ENCODE results near the gene WRNIP1. TPM values are rescaled to one million over a fixed set of nuclear protein-coding genes. Genes with fewer than 3 reads are reported as not detected.
A peak's percentile ranks its signal among the peaks of the same experiment; 100 is the strongest.

WRNIP1 gene
- total RNA-seq, 1 donor from 2014 or later = 50.1 TPM

DNA sequence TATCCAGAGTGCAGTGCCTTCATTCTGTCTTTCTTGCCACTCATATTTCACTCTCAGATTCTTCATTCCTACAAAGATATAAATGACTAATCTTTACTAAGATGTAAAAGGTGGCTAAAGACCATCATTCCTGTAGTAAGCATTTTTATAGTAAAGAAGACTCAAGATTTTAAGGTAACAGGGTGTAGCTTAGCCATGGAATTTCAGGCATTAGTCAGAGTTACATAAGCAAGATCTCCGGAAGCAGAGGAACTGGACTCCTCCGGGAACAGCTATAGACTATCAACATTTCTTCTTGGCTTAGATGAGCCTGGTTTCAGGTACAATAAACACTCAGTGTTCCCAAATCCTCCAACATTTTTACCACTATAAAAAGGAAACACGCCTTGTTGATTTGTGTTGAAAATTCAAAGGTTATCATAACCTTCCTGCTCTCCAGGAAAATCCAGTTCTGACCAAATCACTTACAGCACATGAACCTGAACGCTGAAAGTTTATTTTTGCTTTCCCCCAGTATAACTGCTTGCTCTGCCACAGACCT, 52.8 kb downstream of the WRNIP1 start:
- Histone ChIP-seq H3K4me3 (no peak overlapping the region), H3K27ac (peak overlapping the region; percentile 36)

DNA sequence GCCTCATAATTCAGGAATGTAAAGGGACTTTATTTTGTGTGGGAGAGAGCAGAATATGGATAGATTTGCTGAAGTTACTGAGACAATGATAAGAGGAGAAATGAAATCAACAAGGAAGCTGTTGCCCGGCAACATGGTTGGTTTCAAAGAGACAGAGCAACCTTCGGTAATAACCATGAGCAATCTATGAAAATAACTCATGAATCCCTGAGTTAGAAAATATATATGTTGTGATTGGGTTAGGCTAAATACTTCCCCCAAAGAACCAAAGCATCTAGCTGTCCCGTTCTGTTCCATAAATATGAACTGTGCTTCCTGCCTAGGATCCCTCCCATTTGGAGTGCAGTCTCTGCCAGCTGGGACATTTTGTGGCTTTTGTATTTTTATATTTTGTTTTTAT, 53.4 kb downstream of the WRNIP1 start:
- Histone ChIP-seq H3K27ac (peak overlapping the region; percentile 36), H3K4me3 (no peak overlapping the region), H3K4me1 (peaks cover 26% of the 10 kb centered on the region)

More for the DNA sequence above, 52.8 kb downstream of the WRNIP1 start:
- no peak for TF ChIP-seq POLR2A (IDR thresholded peaks at IDR 0.05)
- TF ChIP-seq POLR2AphosphoS5 (IDR thresholded peaks at IDR 0.05; ENCODE audit: insufficient read depth in 1 of 2, low read depth in 1 of 2) = peak in 1 of 2 donors; percentile 77
- Histone ChIP-seq H3K36me3 (no peaks in the 10 kb centered on the region), H3K9me3 (peaks cover 10% of the 10 kb centered on the region), H3K27me3 (no peaks in the 10 kb centered on the region), H3K4me1 (peaks cover 26% of the 10 kb centered on the region)
- DNase-seq (ENCODE audit: extremely low spot score in 2 of 2) = no peak
- intact Hi-C loops (cut with DNase I) = no loop called here

DNA sequence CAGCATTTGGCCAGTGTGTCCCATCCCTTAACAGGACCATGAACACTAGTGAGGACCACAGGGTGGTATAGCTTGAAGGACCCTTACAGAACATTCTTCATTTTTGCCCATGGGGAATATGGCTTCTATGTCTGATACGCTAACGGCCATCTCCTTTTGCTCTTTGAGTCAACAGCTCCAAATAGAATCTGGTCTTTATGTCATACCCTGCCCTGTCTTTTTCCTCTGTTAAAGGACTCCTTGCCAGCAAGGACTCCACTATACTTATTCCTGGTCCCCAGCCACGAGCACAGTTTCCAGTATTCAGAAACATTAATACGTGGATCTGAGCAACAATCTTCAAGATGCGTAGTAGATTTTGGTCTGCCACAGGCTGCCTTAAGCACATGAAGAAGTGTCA, 53.9 kb downstream of the WRNIP1 start:
- peaks cover 26% of the 10 kb centered on the region for H3K4me1 ChIP-seq
- H3K9me3 ChIP-seq = peaks cover 10% of the 10 kb centered on the region
- no peak for TF ChIP-seq POLR2A (IDR thresholded peaks at IDR 0.05)
- TF ChIP-seq, protein P1, sequence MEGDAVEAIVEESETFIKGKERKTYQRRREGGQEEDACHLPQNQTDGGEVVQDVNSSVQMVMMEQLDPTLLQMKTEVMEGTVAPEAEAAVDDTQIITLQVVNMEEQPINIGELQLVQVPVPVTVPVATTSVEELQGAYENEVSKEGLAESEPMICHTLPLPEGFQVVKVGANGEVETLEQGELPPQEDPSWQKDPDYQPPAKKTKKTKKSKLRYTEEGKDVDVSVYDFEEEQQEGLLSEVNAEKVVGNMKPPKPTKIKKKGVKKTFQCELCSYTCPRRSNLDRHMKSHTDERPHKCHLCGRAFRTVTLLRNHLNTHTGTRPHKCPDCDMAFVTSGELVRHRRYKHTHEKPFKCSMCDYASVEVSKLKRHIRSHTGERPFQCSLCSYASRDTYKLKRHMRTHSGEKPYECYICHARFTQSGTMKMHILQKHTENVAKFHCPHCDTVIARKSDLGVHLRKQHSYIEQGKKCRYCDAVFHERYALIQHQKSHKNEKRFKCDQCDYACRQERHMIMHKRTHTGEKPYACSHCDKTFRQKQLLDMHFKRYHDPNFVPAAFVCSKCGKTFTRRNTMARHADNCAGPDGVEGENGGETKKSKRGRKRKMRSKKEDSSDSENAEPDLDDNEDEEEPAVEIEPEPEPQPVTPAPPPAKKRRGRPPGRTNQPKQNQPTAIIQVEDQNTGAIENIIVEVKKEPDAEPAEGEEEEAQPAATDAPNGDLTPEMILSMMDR (IDR thresholded peaks at IDR 0.05) = no peak
- TF ChIP-seq POLR2AphosphoS5 (IDR thresholded peaks at IDR 0.05; ENCODE audit: insufficient read depth in 1 of 2, low read depth in 1 of 2) = no peak
- intact Hi-C loops (cut with DNase I) = no loop called here
- peak overlapping the region; percentile 36 for H3K27ac ChIP-seq
- DNase-seq (ENCODE audit: extremely low spot score in 2 of 2) = no peak
- no peaks in the 10 kb centered on the region for H3K27me3 ChIP-seq
- no peaks in the 10 kb centered on the region for H3K36me3 ChIP-seq
- H3K4me3 ChIP-seq = no peak overlapping the region

More for the DNA sequence above, 53.4 kb downstream of the WRNIP1 start:
- Histone ChIP-seq H3K36me3 (no peaks in the 10 kb centered on the region), H3K27me3 (no peaks in the 10 kb centered on the region), H3K9me3 (peaks cover 10% of the 10 kb centered on the region)
- intact Hi-C loops (cut with DNase I) = no loop called here
- DNase-seq (ENCODE audit: extremely low spot score in 2 of 2) = no peak
- TF ChIP-seq POLR2AphosphoS5 (IDR thresholded peaks at IDR 0.05; ENCODE audit: insufficient read depth in 1 of 2, low read depth in 1 of 2) (no peak), POLR2A (IDR thresholded peaks at IDR 0.05) (no peak)
- TF ChIP-seq, protein P1 (IDR thresholded peaks at IDR 0.05) = no peak

DNA sequence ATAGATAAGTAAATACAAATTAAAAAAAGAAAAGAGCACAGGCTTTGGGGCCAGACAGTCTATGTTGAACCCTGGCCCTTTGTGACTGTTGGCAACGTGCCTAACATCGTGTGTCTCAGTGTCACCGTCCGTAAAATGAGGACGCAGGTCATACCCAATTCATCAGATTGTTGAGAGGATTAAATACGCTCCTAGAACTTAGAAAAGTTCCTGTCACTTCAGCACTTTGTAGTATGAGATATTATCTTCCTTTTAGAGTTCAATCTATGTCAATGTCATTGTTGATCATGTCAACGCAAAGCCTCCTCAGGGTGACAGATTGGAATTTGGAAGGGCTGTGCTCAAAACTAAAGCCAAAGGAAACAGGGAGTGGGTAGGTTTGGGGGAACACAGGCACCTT, 54.8 kb downstream of the WRNIP1 start:
- DNase-seq (ENCODE audit: extremely low spot score in 2 of 2) = no peak
- Histone ChIP-seq H3K4me3 (no peak overlapping the region), H3K36me3 (no peaks in the 10 kb centered on the region), H3K27ac (no peak overlapping the region), H3K27me3 (no peaks in the 10 kb centered on the region), H3K9me3 (peaks cover 10% of the 10 kb centered on the region), H3K4me1 (peaks cover 26% of the 10 kb centered on the region)
- no peak for TF ChIP-seq POLR2AphosphoS5 (IDR thresholded peaks at IDR 0.05; ENCODE audit: insufficient read depth in 1 of 2, low read depth in 1 of 2)
- TF ChIP-seq, protein P1 (IDR thresholded peaks at IDR 0.05) = no peak
- no peak for TF ChIP-seq POLR2A (IDR thresholded peaks at IDR 0.05)
- intact Hi-C loops (cut with DNase I) = no loop called here

DNA sequence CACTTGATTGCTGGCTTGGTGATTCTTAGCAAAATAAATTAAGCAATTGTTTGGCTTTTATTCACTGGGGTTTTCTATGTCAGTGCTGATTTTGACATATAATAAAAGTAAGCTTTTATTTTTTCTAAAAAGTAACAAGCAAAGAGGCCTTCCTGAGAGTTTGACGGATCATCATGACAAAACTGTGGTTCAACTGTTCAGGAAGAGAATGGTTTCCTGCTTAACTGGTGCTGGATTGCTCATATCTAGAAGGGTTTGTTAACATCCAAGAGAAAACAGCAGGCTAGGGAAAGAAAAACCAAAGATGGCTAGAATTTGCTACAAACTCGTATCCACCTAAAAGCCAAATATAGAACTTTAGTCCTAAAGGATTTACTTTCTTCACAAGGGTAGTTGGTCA, 55.2 kb downstream of the WRNIP1 start:
- H3K4me1 ChIP-seq = peaks cover 26% of the 10 kb centered on the region
- no peak for DNase-seq (ENCODE audit: extremely low spot score in 2 of 2)
- intact Hi-C loops (cut with DNase I) = no loop called here
- H3K4me3 ChIP-seq = no peak overlapping the region
- no peak overlapping the region for H3K27ac ChIP-seq
- peaks cover 10% of the 10 kb centered on the region for H3K9me3 ChIP-seq
- H3K27me3 ChIP-seq = no peaks in the 10 kb centered on the region
- no peaks in the 10 kb centered on the region for H3K36me3 ChIP-seq
- TF ChIP-seq POLR2A (IDR thresholded peaks at IDR 0.05) (no peak), POLR2AphosphoS5 (IDR thresholded peaks at IDR 0.05; ENCODE audit: insufficient read depth in 1 of 2, low read depth in 1 of 2) (no peak)
- TF ChIP-seq, protein P1 (IDR thresholded peaks at IDR 0.05) = no peak
